T-cell (primary cell): ENCODE data around the gene C2orf42. TPM values are rescaled to one million over a fixed set of nuclear protein-coding genes. Genes with fewer than 3 reads are reported as not detected.

Source experiments
- ATAC-seq, 4 experiments: fragments of 200-7000 bp in 3 of 4; fragments of 150-1000 bp in 1 of 4; cut with Tn5 transposase; replicated peaks in 1 of 4; 1 replicate in 3 of 4; 2 replicates in 1 of 4; pipeline ENCODE4 v1.10.0; 2021; ENCODE audit warnings: moderate library complexity in 3 of 4, mild to moderate bottlenecking in 2 of 4, moderate number of reproducible peaks in 1 of 4
- CTCF ChIA-PET, 2 donors: fragments of 300-600 bp; sonication (Branson Sonifier 250); formaldehyde crosslinking; loops; one replicate each; lab custom pipeline; 2022; ENCODE audit warnings: antibody characterized with exemption in 2 of 2; lab: Charles Lee
- POLR2A ChIA-PET, 2 donors: fragments of 300-600 bp; sonication (Branson Sonifier 250); formaldehyde crosslinking; loops; one replicate each; lab custom pipeline; 2022; ENCODE audit warnings: antibody characterized with exemption in 2 of 2; lab: Charles Lee
- DNase-seq, 35 experiments: peaks; one replicate each; pipeline versions ENCODE4 v3.0.0 to v3.0.0-alpha.2; 2013 to 2023
- H3K27ac ChIP-seq: one replicate; pipeline ENCODE4 v1.5.1; 2013; ENCODE audit warnings: low read length
- H3K27me3 ChIP-seq, 2 experiments: replicated peaks in 1 of 2; 1 replicate in 1 of 2; 2 replicates in 1 of 2; pipeline versions ENCODE4 v1.6.1 to v1.7.0; 2013; ENCODE audit warnings: low read length in 1 of 2, mixed read lengths in 1 of 2; ENCODE audit not compliant: control insufficient read depth in 2 of 2, insufficient read depth in 2 of 2; ENCODE audit errors: extremely low read depth in 1 of 2
- H3K36me3 ChIP-seq, 2 donors: 1 replicate in 1 of 2; 2 replicates in 1 of 2; pipeline versions ENCODE4 v1.6.1 to v1.7.0; 2013; ENCODE audit warnings: low read length in 1 of 2; ENCODE audit not compliant: control insufficient read depth in 2 of 2, insufficient read depth in 1 of 2; ENCODE audit errors: extremely low read depth in 1 of 2
- H3K4me1 ChIP-seq, 2 experiments: 1 replicate in 1 of 2; 2 replicates in 1 of 2; pipeline versions ENCODE4 v1.6.1 to v1.7.0; 2013; ENCODE audit warnings: low read length in 2 of 2, mixed read lengths in 1 of 2; ENCODE audit not compliant: insufficient read depth in 2 of 2, control insufficient read depth in 1 of 2; ENCODE audit errors: extremely low read depth in 1 of 2
- H3K4me3 ChIP-seq, 2 donors: 1 replicate in 1 of 2; 2 replicates in 1 of 2; pipeline versions ENCODE4 v1.5.1 to v1.7.0; 2013; ENCODE audit warnings: mild to moderate bottlenecking in 2 of 2, low read length in 1 of 2, moderate library complexity in 1 of 2; ENCODE audit not compliant: control insufficient read depth in 1 of 2; ENCODE audit errors: extremely low read depth in 1 of 2
- H3K9me3 ChIP-seq: 2 replicates; pipeline ENCODE4 v1.7.0; 2013
- H3K27ac Mint-ChIP-seq, 2 donors: one replicate each; pipeline ENCODE4 v1.8.0; 2020 to 2021; ENCODE audit warnings: mild to moderate bottlenecking in 2 of 2, mixed read lengths in 2 of 2
- H3K27me3 Mint-ChIP-seq, 2 donors: one replicate each; pipeline ENCODE4 v1.8.0; 2021 to 2022; ENCODE audit warnings: mixed read lengths in 2 of 2
- H3K36me3 Mint-ChIP-seq: one replicate; pipeline ENCODE4 v1.8.0; 2021; ENCODE audit warnings: mixed read lengths
- H3K4me1 Mint-ChIP-seq, 3 donors: one replicate each; pipeline ENCODE4 v1.8.0; 2020 to 2022; ENCODE audit warnings: mixed read lengths in 3 of 3, mild to moderate bottlenecking in 1 of 3
- H3K4me3 Mint-ChIP-seq, 3 donors: one replicate each; pipeline ENCODE4 v1.8.0; 2020 to 2022; ENCODE audit warnings: mild to moderate bottlenecking in 3 of 3, mixed read lengths in 3 of 3, moderate library complexity in 3 of 3
- H3K9me3 Mint-ChIP-seq, 3 donors: one replicate each; pipeline ENCODE4 v1.8.0; 2020 to 2022; ENCODE audit warnings: mixed read lengths in 3 of 3
- WGBS: methylation state at CpG from one replicate; pipeline ENCODE4 v1.1.5; 2013; ENCODE audit warnings: missing lambda C conversion rate; ENCODE audit not compliant: insufficient coverage; 5-methylcytosine and 5-hydroxymethylcytosine counted together
- total RNA-seq, 35 experiments: library from RNA in 6 of 35; stranded (reverse) in 6 of 35; fragments of 120-200 nt in 1 of 35; gene quantifications; one replicate each; pipeline versions ENCODE4 v1.2.1 to v1.2.4 and lab custom pipeline; 2013 to 2026

Gene C2orf42
- total RNA-seq, 5 donors from 2014 or later (not counting 1 experiment from before 2014, with no cell fraction given) = 23.3 to 45.9 (median 39.1) TPM

- peak overlapping the region in 1 of 2 donors; percentile 22 for H3K27ac Mint-ChIP-seq
- WGBS = no CpG with 5 or more reads among the region's 3 CpGs
- POLR2A ChIA-PET = interaction anchor here in 1 of 2 donors (0.6 kb wide), 1 partner anchor 9 kb away, joined by 6 read pairs; no protein-coding TSS in a partner anchor
- Histone ChIP-seq H3K27me3 (no peaks in the 10 kb centered on the region), H3K36me3 (peaks cover 5 to 70% of the 10 kb centered on the region in 2 donors), H3K4me3 (no peak overlapping the region), H3K4me1 (no peaks in the 10 kb centered on the region), H3K27ac (no peak overlapping the region), H3K9me3 (no peaks in the 10 kb centered on the region)
- H3K4me3 Mint-ChIP-seq = no peak overlapping the region
- peaks cover 8 to 16% (median 11%) of the 10 kb centered on the region in 3 donors for H3K4me1 Mint-ChIP-seq
- no peaks in the 10 kb centered on the region for H3K27me3 Mint-ChIP-seq
- peaks cover 44% of the 10 kb centered on the region for H3K36me3 Mint-ChIP-seq
- DNase-seq (no peak), ATAC-seq (no peak)
- CTCF ChIA-PET = interaction anchor here in 1 of 2 donors (1.3 kb wide), 1 partner anchor 303 kb away, joined by 4 read pairs; no protein-coding TSS in a partner anchor
- H3K9me3 Mint-ChIP-seq = no peaks in the 10 kb centered on the region
Observed at GRCh38 chr2:70214953-70215549, 24.2 kb upstream of the C2orf42 start.

DNA sequence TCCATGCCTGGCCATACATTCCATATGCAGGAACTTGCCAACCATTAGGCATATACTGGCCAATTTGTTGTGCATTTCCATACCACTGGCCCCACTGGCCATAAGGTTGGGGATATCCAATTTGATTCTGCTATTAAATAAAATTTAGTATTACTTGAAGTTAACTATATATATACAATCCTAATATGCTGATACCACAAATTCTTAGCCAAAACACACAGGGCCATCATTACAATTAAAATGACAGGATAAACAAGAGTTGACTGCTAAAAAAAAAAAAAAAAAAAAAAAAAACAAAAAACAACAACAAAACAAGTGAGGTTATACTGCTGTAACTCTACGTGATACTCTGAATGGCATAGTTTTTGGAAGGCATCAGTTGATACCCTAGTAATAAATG lies 23.5 kb upstream of the C2orf42 start:
- Mint-ChIP-seq H3K4me3 (no peak overlapping the region), H3K27ac (no peak overlapping the region), H3K36me3 (peaks cover 41% of the 10 kb centered on the region), H3K27me3 (no peaks in the 10 kb centered on the region), H3K4me1 (peaks cover 8 to 16% (median 11%) of the 10 kb centered on the region in 3 donors), H3K9me3 (no peaks in the 10 kb centered on the region)
- peaks cover 5 to 63% of the 10 kb centered on the region in 2 donors for H3K36me3 ChIP-seq
- no CpG with 5 or more reads among the region's 1 CpG for WGBS
- POLR2A ChIA-PET = no interaction called here
- ATAC-seq = no peak
- DNase-seq = no peak
- H3K4me1 ChIP-seq = no peaks in the 10 kb centered on the region
- H3K9me3 ChIP-seq = no peaks in the 10 kb centered on the region
- no peaks in the 10 kb centered on the region for H3K27me3 ChIP-seq
- H3K27ac ChIP-seq = no peak overlapping the region
- H3K4me3 ChIP-seq = no peak overlapping the region
- CTCF ChIA-PET = interaction anchor here in 1 of 2 donors (0.6 to 1.3 kb wide), 3 partner anchors 23 to 435 kb away, joined by 3 to 4 read pairs (median 3); partner anchors contain the start of gene C2orf42

GRCh38 chr2:70212298-70212932 lies 21.6 kb upstream of the C2orf42 start:
- Mint-ChIP-seq H3K9me3 (no peaks in the 10 kb centered on the region), H3K27ac (peak overlapping the region; percentile 3 to 61), H3K4me1 (peaks cover 5 to 16% (median 8%) of the 10 kb centered on the region in 3 donors), H3K36me3 (peaks cover 27% of the 10 kb centered on the region), H3K4me3 (no peak overlapping the region), H3K27me3 (no peaks in the 10 kb centered on the region)
- no peaks in the 10 kb centered on the region for H3K4me1 ChIP-seq
- H3K9me3 ChIP-seq = no peaks in the 10 kb centered on the region
- no peak overlapping the region for H3K27ac ChIP-seq
- DNase-seq (no peak), ATAC-seq (no peak)
- peaks cover 5 to 45% of the 10 kb centered on the region in 2 donors for H3K36me3 ChIP-seq
- no peak overlapping the region for H3K4me3 ChIP-seq
- H3K27me3 ChIP-seq = no peaks in the 10 kb centered on the region
- WGBS = 92% methylated on average over 2 of the region's 3 CpGs
- POLR2A ChIA-PET = interaction anchor here (0.7 to 1.4 kb wide), 2 partner anchors 289 to 298 kb away, joined by 3 to 4 read pairs; no protein-coding TSS in a partner anchor
- CTCF ChIA-PET = no interaction called here

GRCh38 chr2:70211595-70211994 lies 20.8 kb upstream of the C2orf42 start:
- Mint-ChIP-seq H3K27ac (peak overlapping the region; percentile 67 to 73), H3K4me1 (peaks cover 5 to 16% (median 8%) of the 10 kb centered on the region in 3 donors), H3K9me3 (no peaks in the 10 kb centered on the region), H3K36me3 (peaks cover 24% of the 10 kb centered on the region), H3K4me3 (no peak overlapping the region), H3K27me3 (no peaks in the 10 kb centered on the region)
- 100% methylated on average over 1 of the region's 2 CpGs for WGBS
- POLR2A ChIA-PET = interaction anchor here in 1 of 2 donors (0.8 kb wide), 1 partner anchor 46 kb away, joined by 5 read pairs; the partner anchor contains the start of gene PCYOX1
- Histone ChIP-seq H3K4me1 (no peaks in the 10 kb centered on the region), H3K27me3 (no peaks in the 10 kb centered on the region), H3K9me3 (no peaks in the 10 kb centered on the region), H3K27ac (no peak overlapping the region), H3K36me3 (peaks cover 5 to 37% of the 10 kb centered on the region in 2 donors), H3K4me3 (no peak overlapping the region)
- DNase-seq (no peak), ATAC-seq (no peak)
- CTCF ChIA-PET = no interaction called here

GRCh38 chr2:70204452-70204851 lies 13.6 kb upstream of the C2orf42 start:
- no peak overlapping the region for H3K4me3 Mint-ChIP-seq
- Histone ChIP-seq H3K4me1 (no peaks in the 10 kb centered on the region), H3K27ac (no peak overlapping the region), H3K4me3 (no peak overlapping the region), H3K9me3 (no peaks in the 10 kb centered on the region), H3K27me3 (no peaks in the 10 kb centered on the region), H3K36me3 (no peaks in the 10 kb centered on the region)
- DNase-seq (no peak), ATAC-seq (no peak)
- CTCF ChIA-PET = no interaction called here
- H3K4me1 Mint-ChIP-seq = no peaks in the 10 kb centered on the region
- H3K27me3 Mint-ChIP-seq = no peaks in the 10 kb centered on the region
- H3K9me3 Mint-ChIP-seq = no peaks in the 10 kb centered on the region
- no peaks in the 10 kb centered on the region for H3K36me3 Mint-ChIP-seq
- WGBS = 94% methylated on average over 7 of the region's 8 CpGs
- H3K27ac Mint-ChIP-seq = no peak overlapping the region
- POLR2A ChIA-PET = no interaction called here

- POLR2A ChIA-PET = no interaction called here
- H3K4me3 ChIP-seq = no peak overlapping the region
- CTCF ChIA-PET = no interaction called here
- Mint-ChIP-seq H3K27me3 (peaks cover 0 to 3% of the 10 kb centered on the region in 2 donors), H3K4me3 (no peak overlapping the region), H3K27ac (no peak overlapping the region), H3K36me3 (no peaks in the 10 kb centered on the region), H3K9me3 (no peaks in the 10 kb centered on the region), H3K4me1 (no peaks in the 10 kb centered on the region)
- H3K27ac ChIP-seq = no peak overlapping the region
- no peaks in the 10 kb centered on the region for H3K36me3 ChIP-seq
- H3K4me1 ChIP-seq = no peaks in the 10 kb centered on the region
- no peaks in the 10 kb centered on the region for H3K27me3 ChIP-seq
- DNase-seq = no peak
- WGBS = 86% methylated on average over 4 of the region's 5 CpGs
- no peak for ATAC-seq
- H3K9me3 ChIP-seq = no peaks in the 10 kb centered on the region
Observed at GRCh38 chr2:70203086-70203485, 12.3 kb upstream of the C2orf42 start.
